HG02884 (cell line): Measurements from ENCODE around the gene OBSL1.

Experiments
- ATAC-seq: cut with Tn5 transposase; IDR thresholded peaks from one replicate; pipeline ENCODE4 v1.9.1; 2021; ENCODE audit warnings: mild to moderate bottlenecking, moderate library complexity; ENCODE audit not compliant: unreplicated experiment

The OBSL1 gene

GRCh38 chr2:219597552-219598307 is 26.4 kb upstream of the OBSL1 start, which contains the start of gene STK11IP:
STK11IP (plus strand) TSS chr2:219597857; CDS start chr2:219598120, 263 bp downstream.
- ATAC-seq: peak; percentile 88

- no peak for ATAC-seq
Measured at GRCh38 chr2:219596954-219597551, 25.7 kb upstream of the OBSL1 start.

GRCh38 chr2:219595256-219595655 is 23.9 kb upstream of the OBSL1 start:
- no peak for ATAC-seq

- no peak for ATAC-seq
Measured at GRCh38 chr2:219593154-219593553, 21.8 kb upstream of the OBSL1 start.

- no peak for ATAC-seq
Measured at GRCh38 chr2:219592736-219593135, 21.4 kb upstream of the OBSL1 start.

GRCh38 chr2:219591091-219591490 is 19.8 kb upstream of the OBSL1 start:
- no peak for ATAC-seq

GRCh38 chr2:219581346-219581745 is 10.0 kb upstream of the OBSL1 start:
- no peak for ATAC-seq

- ATAC-seq: no peak
Measured at GRCh38 chr2:219578811-219579613, 7.7 kb upstream of the OBSL1 start.

GRCh38 chr2:219576505-219577388 is 5.4 kb upstream of the OBSL1 start:
- no peak for ATAC-seq

- no peak for ATAC-seq
Measured at GRCh38 chr2:219575566-219576504, 4.5 kb upstream of the OBSL1 start.

- ATAC-seq: no peak
Measured at GRCh38 chr2:219574484-219575311, 3.4 kb upstream of the OBSL1 start.

GRCh38 chr2:219573166-219573565 is 1.8 kb upstream of the OBSL1 start:
- no peak for ATAC-seq

- ATAC-seq: no peak
Measured at GRCh38 chr2:219572237-219573001, 1.1 kb upstream of the OBSL1 start, which contains the start of gene INHA. INHA (plus strand) TSS chr2:219572310; CDS start chr2:219572375, 65 bp downstream.

- ATAC-seq: no peak
Measured at GRCh38 chr2:219570924-219571310, 422 bp downstream of the OBSL1 start.

- ATAC-seq: no peak
Measured at GRCh38 chr2:219570194-219570923, 980 bp downstream of the OBSL1 start.

- no peak for ATAC-seq
Measured at GRCh38 chr2:219569635-219570034, 1.7 kb downstream of the OBSL1 start.

GRCh38 chr2:219569041-219569440 is 2.3 kb downstream of the OBSL1 start:
- no peak for ATAC-seq
